Activated CD4-positive, alpha-beta memory T cell treated with anti-CD3 and anti-CD28 coated beads for 36 hours (primary cell): Measurements from ENCODE around the gene DNAJC1. TPM values are rescaled to one million over a fixed set of nuclear protein-coding genes. Genes with fewer than 3 reads are reported as not detected.
"Not testable (repeated sequence)": the region's sequence is repeated elsewhere in the genome, so short reads cannot be mapped to it uniquely, and the experiment has no call there.

ENCODE experiments used
- CTCF ChIA-PET: fragments of 350-600 bp; sonication (Branson Sonifier 250); formaldehyde crosslinking; loops from one replicate; lab custom pipeline; 2021; ENCODE audit warnings: antibody characterized with exemption, inconsistent platforms; lab: Charles Lee
- POLR2A ChIA-PET: fragments of 350-600 bp; sonication (Branson Sonifier 250); formaldehyde crosslinking; loops from one replicate; lab custom pipeline; 2021; ENCODE audit warnings: antibody characterized with exemption; lab: Charles Lee
- DNase-seq: peaks from one replicate; pipeline ENCODE4 v3.0.0-alpha.2; 2020
- H3K27ac Mint-ChIP-seq: one replicate; pipeline ENCODE4 v1.8.0; 2021; ENCODE audit warnings: mixed read lengths
- H3K27me3 Mint-ChIP-seq: one replicate; pipeline ENCODE4 v1.8.0; 2021; ENCODE audit warnings: mixed read lengths
- H3K36me3 Mint-ChIP-seq: one replicate; pipeline ENCODE4 v1.8.0; 2021; ENCODE audit warnings: mixed read lengths
- H3K4me1 Mint-ChIP-seq: one replicate; pipeline ENCODE4 v1.8.0; 2021; ENCODE audit warnings: low read depth, mixed read lengths
- H3K4me3 Mint-ChIP-seq: one replicate; pipeline ENCODE4 v1.8.0; 2021; ENCODE audit warnings: mild to moderate bottlenecking, mixed read lengths
- H3K9me3 Mint-ChIP-seq: one replicate; pipeline ENCODE4 v1.8.0; 2021; ENCODE audit warnings: mixed read lengths
- intact Hi-C: fragments of 100-400 bp; cut with micrococcal nuclease; formaldehyde crosslinking; loops from one replicate; pipeline ENCODE4 v1.15.1; 2023
- total RNA-seq, 2 experiments: library from RNA; stranded (reverse); gene quantifications; one replicate each; pipeline ENCODE4 v1.2.3, GENCODE V29; 2021

The DNAJC1 gene
- total RNA-seq, 2 experiments from 2014 or later: 24.0 to 24.8 TPM

DNA sequence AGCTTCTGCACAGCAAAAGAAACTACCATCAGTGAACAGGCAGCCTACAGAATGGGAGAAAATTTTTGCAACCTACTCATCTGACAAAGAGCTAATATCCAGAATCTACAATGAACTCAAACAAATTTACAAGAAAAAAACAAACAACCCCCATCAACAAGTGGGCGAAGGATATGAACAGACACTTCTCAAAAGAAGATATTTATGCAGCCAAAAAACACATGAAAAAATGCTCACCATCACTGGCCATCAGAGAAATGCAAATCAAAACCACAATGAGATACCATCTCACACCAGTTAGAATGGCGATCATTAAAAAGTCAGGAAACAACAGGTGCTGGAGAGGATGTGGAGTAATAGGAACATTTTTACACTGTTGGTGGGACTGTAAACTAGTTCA lies 162.3 kb downstream of the DNAJC1 start:
- H3K4me3 Mint-ChIP-seq, CTCF ChIA-PET, DNase-seq, POLR2A ChIA-PET, intact Hi-C loops, H3K27me3 Mint-ChIP-seq, H3K4me1 Mint-ChIP-seq, H3K27ac Mint-ChIP-seq: not testable (repeated sequence)
- Mint-ChIP-seq H3K36me3 (peaks cover 40% of the 10 kb centered on the region), H3K9me3 (peaks cover 39% of the 10 kb centered on the region)

DNA sequence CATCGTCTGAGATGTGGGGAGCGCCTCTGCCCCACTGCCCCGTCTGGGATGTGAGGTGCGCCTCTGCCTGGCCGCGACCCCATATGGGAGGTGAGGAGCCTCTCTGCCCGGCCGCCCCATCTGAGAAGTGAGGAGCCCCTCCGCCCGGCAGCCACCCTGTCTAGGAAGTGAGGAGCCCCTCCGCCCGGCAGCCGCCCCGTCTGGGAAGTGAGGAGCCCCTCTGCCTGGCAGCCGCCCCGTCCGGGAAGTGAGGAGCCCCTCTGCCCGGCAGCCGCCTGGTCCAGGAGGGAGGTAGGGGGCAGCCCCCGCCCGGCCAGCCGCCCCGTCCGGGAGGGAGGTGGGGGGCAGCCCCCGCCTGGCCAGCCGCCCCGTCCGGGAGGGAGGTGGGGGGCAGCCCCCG lies 166.0 kb downstream of the DNAJC1 start:
- POLR2A ChIA-PET, CTCF ChIA-PET, intact Hi-C loops, H3K4me1 Mint-ChIP-seq, H3K27me3 Mint-ChIP-seq, H3K4me3 Mint-ChIP-seq, DNase-seq, H3K27ac Mint-ChIP-seq: not testable (repeated sequence)
- Mint-ChIP-seq H3K36me3 (peaks cover 58% of the 10 kb centered on the region), H3K9me3 (peaks cover 61% of the 10 kb centered on the region)

DNA sequence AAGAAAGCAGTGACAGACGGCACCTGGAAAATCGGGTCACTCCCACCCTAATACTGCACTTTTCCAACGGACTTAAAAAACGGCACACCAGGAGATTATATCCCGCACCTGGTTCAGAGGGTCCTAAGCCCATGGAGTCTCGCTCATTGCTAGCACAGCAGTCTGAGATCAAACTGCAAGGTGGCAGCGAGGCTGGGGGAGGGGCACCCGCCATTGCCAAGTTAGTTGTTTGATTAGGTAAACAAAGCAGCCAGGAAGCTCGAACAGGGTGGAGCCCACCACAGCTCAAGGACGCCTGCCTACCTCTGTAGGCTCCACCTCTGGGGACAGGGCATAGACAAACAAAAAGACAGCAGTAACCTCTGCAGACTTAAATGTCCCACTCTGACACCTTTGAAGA lies 169.0 kb downstream of the DNAJC1 start:
- H3K27me3 Mint-ChIP-seq, POLR2A ChIA-PET, CTCF ChIA-PET, DNase-seq, H3K4me1 Mint-ChIP-seq, intact Hi-C loops, H3K4me3 Mint-ChIP-seq, H3K27ac Mint-ChIP-seq: not testable (repeated sequence)
- Mint-ChIP-seq H3K36me3 (peaks cover 61% of the 10 kb centered on the region), H3K9me3 (peaks cover 64% of the 10 kb centered on the region)

GRCh38 chr10:21832821-21833130 lies 170.8 kb downstream of the DNAJC1 start:
- intact Hi-C loops: no loop called here
- Mint-ChIP-seq H3K4me1 (no peaks in the 10 kb centered on the region), H3K4me3 (no peak overlapping the region), H3K9me3 (peaks cover 70% of the 10 kb centered on the region), H3K27me3 (no peaks in the 10 kb centered on the region), H3K27ac (no peak overlapping the region), H3K36me3 (peaks cover 63% of the 10 kb centered on the region)
- ChIA-PET CTCF (no interaction called here), POLR2A (no interaction called here)
- DNase-seq: no peak

DNA sequence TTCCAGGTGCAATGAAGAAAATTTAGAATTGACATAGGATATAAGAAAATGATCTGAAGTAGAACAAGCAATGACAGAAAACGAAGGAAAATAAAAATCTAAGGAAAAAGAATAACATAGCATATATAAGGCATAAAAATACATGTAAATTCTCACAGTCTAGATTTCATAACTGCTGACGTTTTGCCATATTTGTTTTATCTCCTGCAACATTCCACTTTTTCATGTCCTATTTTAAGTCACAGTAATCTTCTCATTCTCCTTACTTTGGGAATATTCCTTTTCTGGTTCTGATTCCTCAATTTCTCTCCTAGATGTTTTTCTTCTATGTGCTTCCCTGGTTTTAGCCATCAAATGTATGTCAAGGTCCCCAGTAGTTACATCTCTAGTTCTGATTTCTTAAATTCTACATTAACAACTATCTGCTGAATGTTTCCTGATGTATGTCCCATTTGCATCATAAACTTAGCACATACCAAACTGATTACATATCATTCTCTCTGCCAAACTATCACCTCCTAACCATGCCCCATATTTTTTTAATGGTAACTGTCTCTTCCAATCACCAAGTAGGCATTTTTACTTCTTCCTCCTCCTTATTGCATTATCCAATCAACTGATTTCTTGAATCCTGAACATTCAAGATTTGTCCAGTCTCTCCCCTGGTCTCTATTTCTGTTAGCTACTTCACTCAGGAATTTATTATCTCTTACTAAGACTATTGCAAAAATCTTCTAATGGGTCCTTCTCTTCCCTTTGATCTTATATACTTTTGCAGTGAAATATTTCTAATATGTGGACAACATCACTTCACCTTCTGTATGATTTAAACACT lies 171.3 kb downstream of the DNAJC1 start:
- no peak for DNase-seq
- H3K36me3 Mint-ChIP-seq: peaks cover 68% of the 10 kb centered on the region
- H3K9me3 Mint-ChIP-seq: peaks cover 76% of the 10 kb centered on the region
- H3K4me3 Mint-ChIP-seq: no peak overlapping the region
- H3K27ac Mint-ChIP-seq: no peak overlapping the region
- H3K27me3 Mint-ChIP-seq: no peaks in the 10 kb centered on the region
- POLR2A ChIA-PET: no interaction called here
- H3K4me1 Mint-ChIP-seq: no peaks in the 10 kb centered on the region
- CTCF ChIA-PET: no interaction called here
- intact Hi-C loops: no loop called here

DNA sequence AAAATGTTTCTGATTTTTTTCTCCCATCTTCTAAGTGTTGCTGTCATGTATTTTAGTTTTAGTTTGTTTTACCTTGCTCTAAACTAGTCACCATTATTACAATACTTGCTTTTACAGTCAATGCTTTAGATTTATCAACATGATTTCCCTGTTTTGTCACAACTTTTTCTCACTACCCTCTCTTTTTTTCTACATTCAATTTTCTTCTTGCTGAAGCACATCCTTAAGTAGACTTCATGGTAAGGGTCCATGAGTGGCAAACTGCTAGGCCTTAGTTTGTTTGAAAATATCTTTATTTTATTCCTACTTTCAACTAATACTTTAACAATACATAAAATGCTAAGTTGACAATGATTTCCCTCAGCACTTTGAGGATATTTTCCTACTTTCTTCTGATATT lies 173.5 kb downstream of the DNAJC1 start:
- intact Hi-C loops: no loop called here
- CTCF ChIA-PET: no interaction called here
- DNase-seq: no peak
- Mint-ChIP-seq H3K36me3 (peaks cover 71% of the 10 kb centered on the region), H3K4me3 (no peak overlapping the region), H3K9me3 (peaks cover 78% of the 10 kb centered on the region), H3K4me1 (no peaks in the 10 kb centered on the region), H3K27ac (no peak overlapping the region), H3K27me3 (no peaks in the 10 kb centered on the region)
- POLR2A ChIA-PET: no interaction called here

DNA sequence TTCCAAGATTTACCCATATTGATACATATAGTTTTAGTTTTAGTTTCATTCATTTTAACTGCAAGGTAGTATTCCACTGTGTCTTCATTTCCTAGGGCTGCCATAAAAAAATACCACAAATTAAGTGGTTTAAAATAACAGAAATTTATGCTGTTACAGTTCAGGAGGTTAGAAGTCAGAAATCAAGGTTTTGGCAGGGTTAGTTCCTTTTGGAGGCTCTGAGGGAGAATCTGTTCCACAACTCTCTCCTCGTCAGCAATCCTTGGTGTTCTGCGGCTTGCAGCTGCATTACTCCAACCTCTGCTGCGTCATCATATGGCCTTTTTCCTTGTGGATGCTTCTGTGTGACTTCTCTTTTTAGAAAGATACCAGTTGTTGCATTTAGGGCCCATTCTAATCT lies 176.2 kb downstream of the DNAJC1 start:
- Mint-ChIP-seq H3K4me1 (no peaks in the 10 kb centered on the region), H3K4me3 (no peak overlapping the region), H3K9me3 (peaks cover 62% of the 10 kb centered on the region), H3K27me3 (no peaks in the 10 kb centered on the region), H3K27ac (no peak overlapping the region), H3K36me3 (peaks cover 63% of the 10 kb centered on the region)
- ChIA-PET CTCF (no interaction called here), POLR2A (no interaction called here)
- DNase-seq: no peak
- intact Hi-C loops: no loop called here

- ChIA-PET POLR2A (no interaction called here), CTCF (no interaction called here)
- peaks cover 58% of the 10 kb centered on the region for H3K9me3 Mint-ChIP-seq
- H3K4me3 Mint-ChIP-seq: no peak overlapping the region
- no peak overlapping the region for H3K27ac Mint-ChIP-seq
- no peak for DNase-seq
- H3K36me3 Mint-ChIP-seq: peaks cover 60% of the 10 kb centered on the region
- H3K27me3 Mint-ChIP-seq: no peaks in the 10 kb centered on the region
- H3K4me1 Mint-ChIP-seq: no peaks in the 10 kb centered on the region
- intact Hi-C loops: no loop called here
Observed at GRCh38 chr10:21826725-21827124, 176.8 kb downstream of the DNAJC1 start.

DNA sequence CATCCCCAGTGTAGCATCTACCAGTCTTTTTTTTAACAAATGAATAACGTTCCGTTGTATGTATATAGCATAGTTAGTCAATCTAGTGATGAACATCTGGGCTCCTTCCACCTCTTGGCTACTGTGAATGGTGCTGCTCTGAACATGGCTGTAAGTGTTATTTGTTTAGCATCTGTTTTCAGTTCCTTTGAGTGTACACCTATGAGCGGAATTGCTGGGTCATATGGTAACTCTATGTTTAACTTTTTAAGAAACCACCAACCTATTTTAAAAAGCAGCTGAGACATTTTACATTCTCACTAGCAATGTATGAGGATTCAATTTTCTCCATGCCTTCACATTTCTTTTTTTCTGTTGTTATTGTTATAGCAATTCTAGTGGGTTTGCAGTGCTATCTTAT lies 178.2 kb downstream of the DNAJC1 start:
- intact Hi-C loops: no loop called here
- Mint-ChIP-seq H3K4me1 (no peaks in the 10 kb centered on the region), H3K9me3 (peaks cover 48% of the 10 kb centered on the region), H3K27me3 (no peaks in the 10 kb centered on the region), H3K27ac (no peak overlapping the region), H3K4me3 (no peak overlapping the region), H3K36me3 (peaks cover 51% of the 10 kb centered on the region)
- CTCF ChIA-PET: no interaction called here
- POLR2A ChIA-PET: no interaction called here
- no peak for DNase-seq

- DNase-seq: no peak
- Mint-ChIP-seq H3K4me1 (no peaks in the 10 kb centered on the region), H3K27me3 (no peaks in the 10 kb centered on the region), H3K36me3 (peaks cover 45% of the 10 kb centered on the region), H3K27ac (no peak overlapping the region), H3K4me3 (no peak overlapping the region), H3K9me3 (peaks cover 39% of the 10 kb centered on the region)
- intact Hi-C loops: no loop called here
- ChIA-PET POLR2A (no interaction called here), CTCF (no interaction called here)
Observed at GRCh38 chr10:21824409-21824808, 179.1 kb downstream of the DNAJC1 start.

GRCh38 chr10:21823617-21824016 lies 179.9 kb downstream of the DNAJC1 start:
- Mint-ChIP-seq H3K4me1 (no peaks in the 10 kb centered on the region), H3K36me3 (peaks cover 42% of the 10 kb centered on the region), H3K4me3 (no peak overlapping the region), H3K9me3 (peaks cover 33% of the 10 kb centered on the region), H3K27ac (no peak overlapping the region), H3K27me3 (no peaks in the 10 kb centered on the region)
- no peak for DNase-seq
- ChIA-PET POLR2A (no interaction called here), CTCF (interaction anchor here (0.7 kb wide), 1 partner anchor 57 kb away, joined by 3 read pairs; no protein-coding TSS in a partner anchor)
- intact Hi-C loops: no loop called here

DNA sequence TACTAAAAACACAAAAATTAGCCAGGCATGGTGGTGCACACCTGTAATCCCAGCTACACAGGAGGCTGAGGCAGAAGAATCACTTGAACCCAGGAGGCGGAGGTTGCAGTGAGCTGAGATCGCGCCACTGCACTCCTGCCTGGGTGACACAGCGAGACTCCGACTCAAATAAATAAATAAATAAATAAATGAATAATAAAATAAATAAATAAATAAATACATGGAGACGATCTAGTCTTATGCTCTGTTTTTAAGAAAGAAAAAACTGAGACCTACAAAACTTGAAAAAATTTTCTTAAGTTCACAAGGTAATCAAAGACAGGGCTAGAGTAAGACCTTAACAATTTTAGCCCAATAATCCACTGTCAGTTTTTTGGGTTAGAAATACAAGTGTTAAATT lies 181.3 kb downstream of the DNAJC1 start:
- H3K27ac Mint-ChIP-seq, H3K4me3 Mint-ChIP-seq: not testable (repeated sequence)
- peaks cover 34% of the 10 kb centered on the region for H3K36me3 Mint-ChIP-seq

GRCh38 chr10:21820952-21821351 lies 182.6 kb downstream of the DNAJC1 start:
- POLR2A ChIA-PET: no interaction called here
- Mint-ChIP-seq H3K27ac (no peak overlapping the region), H3K4me3 (no peak overlapping the region), H3K4me1 (no peaks in the 10 kb centered on the region), H3K27me3 (no peaks in the 10 kb centered on the region), H3K36me3 (peaks cover 24% of the 10 kb centered on the region), H3K9me3 (peaks cover 17% of the 10 kb centered on the region)
- intact Hi-C loops: no loop called here
- CTCF ChIA-PET: no interaction called here
- DNase-seq: no peak

More for the DNA sequence above, 181.3 kb downstream of the DNAJC1 start:
- H3K9me3 Mint-ChIP-seq: peaks cover 27% of the 10 kb centered on the region
- DNase-seq, intact Hi-C loops, CTCF ChIA-PET, H3K4me1 Mint-ChIP-seq, POLR2A ChIA-PET, H3K27me3 Mint-ChIP-seq: not testable (repeated sequence)
